Natural killer cell (primary cell): ENCODE data around the gene KDM4B. TPM values are rescaled to one million over a fixed set of nuclear protein-coding genes. Genes with fewer than 3 reads are reported as not detected.
A peak's percentile ranks its signal among the peaks of the same experiment; 100 is the strongest.

ENCODE experiments used
- ATAC-seq, 3 donors: fragments of 150-1000 bp in 2 of 3; fragments of 200-7000 bp in 1 of 3; cut with Tn5 transposase; 1 replicate in 1 of 3; 2 replicates in 2 of 3; pipeline ENCODE4 v1.10.0; 2021; ENCODE audit warnings: mild to moderate bottlenecking in 2 of 3, moderate library complexity in 2 of 3
- DNase-seq, 2 donors: peaks; one replicate each; pipeline versions ENCODE4 v3.0.0 to v3.0.0-alpha.2; 2013 to 2021; ENCODE audit warnings: mixed read lengths in 1 of 2
- H3K27ac ChIP-seq: one replicate; pipeline ENCODE4 v1.5.1; 2013; ENCODE audit warnings: mild to moderate bottlenecking, low read length
- H3K27me3 ChIP-seq: one replicate; pipeline ENCODE4 v1.6.1; 2013; ENCODE audit warnings: low read length; ENCODE audit not compliant: control insufficient read depth, insufficient read depth
- H3K36me3 ChIP-seq: one replicate; pipeline ENCODE4 v1.6.1; 2013; ENCODE audit warnings: low read length; ENCODE audit not compliant: control insufficient read depth, insufficient read depth
- H3K4me1 ChIP-seq: one replicate; pipeline ENCODE4 v1.6.1; 2013; ENCODE audit warnings: low read length; ENCODE audit not compliant: control insufficient read depth, insufficient read depth
- H3K4me3 ChIP-seq: one replicate; pipeline ENCODE4 v1.5.1; 2013; ENCODE audit warnings: low read length
- H3K9me3 ChIP-seq: one replicate; pipeline ENCODE4 v1.6.1; 2013; ENCODE audit warnings: low read length; ENCODE audit not compliant: control insufficient read depth, insufficient read depth
- H3K27ac Mint-ChIP-seq, 2 donors: one replicate each; pipeline ENCODE4 v1.8.0; 2022; ENCODE audit warnings: mild to moderate bottlenecking in 2 of 2, mixed read lengths in 2 of 2, moderate library complexity in 1 of 2
- H3K27me3 Mint-ChIP-seq, 2 donors: one replicate each; pipeline ENCODE4 v1.8.0; 2022; ENCODE audit warnings: low read depth in 2 of 2, mixed read lengths in 2 of 2
- H3K36me3 Mint-ChIP-seq: one replicate; pipeline ENCODE4 v1.8.0; 2022; ENCODE audit warnings: mixed read lengths
- H3K4me1 Mint-ChIP-seq, 2 donors: one replicate each; pipeline ENCODE4 v1.8.0; 2022; ENCODE audit warnings: mixed read lengths in 2 of 2
- H3K4me3 Mint-ChIP-seq: one replicate; pipeline ENCODE4 v1.8.0; 2022; ENCODE audit warnings: mild to moderate bottlenecking, moderate library complexity, mixed read lengths
- H3K9me3 Mint-ChIP-seq, 2 donors: one replicate each; pipeline ENCODE4 v1.8.0; 2022; ENCODE audit warnings: mixed read lengths in 2 of 2
- CTCF ChIP-seq: fragments of 200-600 bp; IDR thresholded peaks from one replicate; pipeline ENCODE4 v1.8.0; 2022; ENCODE audit warnings: antibody characterized with exemption
- WGBS: methylation state at CpG from one replicate; pipeline ENCODE4 v1.1.7; 2013; ENCODE audit warnings: missing lambda C conversion rate; ENCODE audit not compliant: insufficient coverage; 5-methylcytosine and 5-hydroxymethylcytosine counted together
- intact Hi-C: fragments of 100-400 bp; cut with micrococcal nuclease; formaldehyde crosslinking; loops from one replicate; pipeline ENCODE4 v1.14.2; 2022
- total RNA-seq, 4 donors: library from RNA; stranded (reverse); fragments of 120-200 nt in 1 of 4; gene quantifications; one replicate each; pipeline versions ENCODE4 v1.2.3 to v1.2.4, GENCODE V29; 2013 to 2022

KDM4B gene
- total RNA-seq, 3 donors from 2014 or later (not counting 1 experiment from before 2014, with no cell fraction given): 68.0 to 73.5 (median 68.1) TPM

- intact Hi-C loops: loop anchor here (5.0 kb wide), 1 partner anchor 60 kb away; no protein-coding TSS in a partner anchor
- Mint-ChIP-seq H3K4me1 (peaks cover 23 to 29% of the 10 kb centered on the region in 2 donors), H3K36me3 (no peaks in the 10 kb centered on the region), H3K27me3 (peaks cover 0 to 3% of the 10 kb centered on the region in 2 donors), H3K4me3 (no peak overlapping the region), H3K9me3 (no peaks in the 10 kb centered on the region), H3K27ac (no peak overlapping the region)
- Histone ChIP-seq H3K4me1 (peaks cover 80% of the 10 kb centered on the region), H3K4me3 (no peak overlapping the region), H3K9me3 (no peaks in the 10 kb centered on the region), H3K27me3 (no peaks in the 10 kb centered on the region), H3K36me3 (peaks cover 73% of the 10 kb centered on the region), H3K27ac (no peak overlapping the region)
- TF ChIP-seq CTCF: no peak
- DNase-seq (peak in 1 of 2 donors; percentile 30), ATAC-seq (no peak)
- WGBS: 93% methylated on average over 29 of the region's 29 CpGs
Observed at GRCh38 chr19:5137571-5138124, 168.7 kb downstream of the KDM4B start.

GRCh38 chr19:5138606-5139582 is 170.0 kb downstream of the KDM4B start:
- no peak overlapping the region for H3K4me3 ChIP-seq
- Mint-ChIP-seq H3K27me3 (peaks cover 0 to 3% of the 10 kb centered on the region in 2 donors), H3K36me3 (no peaks in the 10 kb centered on the region), H3K4me1 (peaks cover 23 to 38% of the 10 kb centered on the region in 2 donors), H3K27ac (peak overlapping the region; percentile 85 to 94), H3K9me3 (no peaks in the 10 kb centered on the region), H3K4me3 (peak overlapping the region; percentile 79)
- peak; percentile 85 to 89 for DNase-seq
- H3K4me1 ChIP-seq: peaks cover 81% of the 10 kb centered on the region
- intact Hi-C loops: loop anchor here (1.0 to 5.0 kb wide), 2 partner anchors 62 to 171 kb away; no protein-coding TSS in a partner anchor
- no peak overlapping the region for H3K27ac ChIP-seq
- 25% methylated on average over 30 of the region's 30 CpGs for WGBS
- peak; percentile 72 to 89 (median 82) for ATAC-seq
- no peaks in the 10 kb centered on the region for H3K27me3 ChIP-seq
- no peak for TF ChIP-seq CTCF
- H3K36me3 ChIP-seq: peaks cover 62% of the 10 kb centered on the region
- H3K9me3 ChIP-seq: no peaks in the 10 kb centered on the region

DNA sequence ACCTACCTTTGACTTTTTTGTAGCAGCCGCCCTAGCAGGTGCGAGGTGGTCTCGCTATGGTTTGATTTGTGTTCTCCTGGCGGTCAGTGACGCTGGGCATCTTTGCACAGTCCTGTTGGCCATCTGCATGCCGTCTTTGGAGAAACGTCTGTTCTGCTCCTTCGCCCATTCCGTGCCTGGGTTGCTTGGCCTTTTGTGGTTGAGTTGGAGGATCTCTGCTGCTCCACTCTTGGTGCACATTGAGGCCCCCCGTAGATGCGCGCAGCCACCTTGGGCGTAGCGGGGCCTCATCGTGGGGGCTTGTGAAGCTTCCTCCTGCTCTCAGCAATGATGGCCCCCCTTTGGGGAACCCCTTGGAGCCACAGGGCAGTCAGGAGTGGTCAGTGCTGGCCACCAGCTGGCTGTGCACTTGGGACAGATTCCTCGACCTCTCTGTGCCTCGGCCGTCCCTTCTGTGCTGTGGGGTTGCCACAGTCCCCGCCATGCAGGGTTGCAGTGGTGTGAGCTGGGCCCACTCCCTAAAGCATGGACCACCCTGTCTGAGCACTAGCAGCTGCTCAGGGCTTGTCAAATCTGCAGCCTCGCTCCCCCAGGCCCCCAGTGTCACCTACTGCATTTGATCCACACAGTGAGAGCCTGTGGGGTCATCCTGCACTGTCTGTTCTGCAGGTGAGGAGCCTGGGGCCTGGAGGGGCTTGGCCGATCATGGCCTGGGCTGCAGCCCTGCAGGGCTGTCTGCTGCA is 170.8 kb downstream of the KDM4B start:
- peak overlapping the region; percentile 85 to 94 for H3K27ac Mint-ChIP-seq
- H3K9me3 Mint-ChIP-seq: no peaks in the 10 kb centered on the region
- peaks cover 0 to 3% of the 10 kb centered on the region in 2 donors for H3K27me3 Mint-ChIP-seq
- no peaks in the 10 kb centered on the region for H3K27me3 ChIP-seq
- WGBS: 51% methylated on average over 21 of the region's 21 CpGs
- H3K27ac ChIP-seq: no peak overlapping the region
- DNase-seq: no peak
- no peak for TF ChIP-seq CTCF
- peaks cover 23 to 38% of the 10 kb centered on the region in 2 donors for H3K4me1 Mint-ChIP-seq
- peaks cover 59% of the 10 kb centered on the region for H3K36me3 ChIP-seq
- no peaks in the 10 kb centered on the region for H3K9me3 ChIP-seq
- peaks cover 82% of the 10 kb centered on the region for H3K4me1 ChIP-seq
- no peak overlapping the region for H3K4me3 ChIP-seq
- no peaks in the 10 kb centered on the region for H3K36me3 Mint-ChIP-seq
- ATAC-seq: peak in 1 of 3 donors; percentile 4
- H3K4me3 Mint-ChIP-seq: peak overlapping the region; percentile 79
- intact Hi-C loops: loop anchor here (1.0 to 5.0 kb wide), 2 partner anchors 62 to 171 kb away; no protein-coding TSS in a partner anchor
